Gastrocnemius medialis (tissue), 4 donors: Measurements from ENCODE around the gene C1orf174.
"Not testable (repeated sequence)": the region's sequence is repeated elsewhere in the genome, so short reads cannot be mapped to it uniquely, and the experiment has no call there.

Source experiments
- CTCF ChIP-seq, 5 experiments: fragments of 450-650 bp in 3 of 5; fragments of 200-600 bp in 2 of 5; sonication (generic) in 2 of 5; IDR thresholded peaks in 4 of 5; conservative IDR thresholded peaks in 1 of 5; 1 replicate in 4 of 5; 2 replicates in 1 of 5; pipeline ENCODE4 v1.5.1; 2016 to 2019; ENCODE audit warnings: antibody characterized with exemption in 5 of 5, mild to moderate bottlenecking in 3 of 5, moderate library complexity in 3 of 5
- POLR2A ChIP-seq, 2 donors: fragments of 450-650 bp; IDR thresholded peaks; one replicate each; pipeline ENCODE4 v1.6.1; 2017; ENCODE audit warnings: antibody characterized with exemption in 2 of 2, mild to moderate bottlenecking in 2 of 2, moderate library complexity in 2 of 2

DNA sequence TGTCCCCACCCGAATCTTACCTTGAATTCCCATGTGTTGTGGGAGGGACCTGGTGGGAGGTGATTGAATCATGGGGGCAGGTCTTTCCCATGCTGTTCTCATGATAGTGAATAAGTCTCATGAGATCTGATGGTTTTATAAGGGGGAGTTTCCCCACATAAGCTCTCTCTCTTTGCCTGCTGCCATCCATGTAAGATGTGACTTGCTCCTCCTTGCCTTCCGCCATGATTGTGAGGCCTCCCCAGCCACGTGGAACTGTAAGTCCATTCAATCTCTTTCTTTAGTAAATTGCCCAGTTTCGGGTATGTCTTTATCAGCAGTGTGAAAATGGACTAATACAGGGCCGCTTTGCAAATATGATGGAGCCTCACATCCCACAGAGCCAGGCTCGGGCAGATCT, 18.3 kb upstream of the C1orf174 start:
- not testable (repeated sequence) for TF ChIP-seq CTCF (IDR thresholded peaks at IDR 0.05 in 4 of 5, conservative IDR thresholded peaks at IDR 0.05 in 1 of 5); POLR2A (IDR thresholded peaks at IDR 0.05)
